Measurements from ENCODE around the gene ELL.
A peak's percentile ranks its signal among the peaks of the same experiment; 100 is the strongest.
"Not testable (repeated sequence)": the region's sequence is repeated elsewhere in the genome, so short reads cannot be mapped to it uniquely, and the experiment has no call there.

ELL gene

GRCh38 chr19:18521692-18522123 is at the start of gene ELL:
Gene ELL (minus strand): TSS chr19:18522070. CDS start chr19:18522055, 15 bp downstream.
- ATAC-seq = peak; percentile 0 to 4

- no peak for ATAC-seq
These were observed 46.5 kb upstream of the ELL start for GRCh38 chr19:18568367-18568766.

DNA sequence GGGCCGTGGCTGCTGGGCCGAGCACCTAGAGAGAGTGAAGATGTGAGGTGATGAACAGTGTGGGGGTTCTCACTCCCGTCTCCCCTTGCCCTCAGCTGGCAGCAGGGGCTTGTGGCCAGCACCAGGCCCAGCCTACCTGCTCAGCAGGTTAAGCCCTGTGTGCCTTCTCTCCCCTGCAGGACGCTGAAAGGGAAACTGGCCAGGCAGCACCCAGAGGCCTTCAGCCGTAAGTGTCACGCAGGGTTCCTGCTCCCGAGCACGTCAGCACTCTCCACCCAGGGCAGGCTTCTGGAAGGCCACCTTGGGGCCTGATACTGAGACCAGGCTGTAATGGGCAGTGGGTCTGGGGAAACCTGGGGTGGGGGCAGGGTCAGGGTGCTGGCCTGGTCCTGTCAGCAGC is 45.1 kb upstream of the ELL start:
- no peak for ATAC-seq

DNA sequence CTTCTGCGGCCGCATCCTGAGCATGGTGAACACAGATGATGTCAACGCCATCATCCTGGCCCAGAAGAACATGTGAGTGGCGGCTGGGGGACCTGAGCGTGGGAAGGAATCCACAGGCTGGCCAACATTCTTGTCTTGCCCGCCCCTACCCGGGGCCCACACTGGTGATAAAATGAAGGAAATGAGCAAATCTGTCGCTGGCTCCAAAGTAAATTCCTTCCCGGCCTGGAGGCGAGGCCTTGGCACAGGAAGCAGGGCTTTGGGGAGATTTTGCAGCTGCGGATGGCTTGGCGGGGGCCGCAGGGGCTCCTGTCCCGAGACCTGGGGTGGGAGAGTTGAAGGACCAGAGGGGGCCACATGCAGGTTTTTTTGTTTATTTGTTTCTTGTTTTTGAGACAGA is 40.2 kb upstream of the ELL start:
- no peak for ATAC-seq

DNA sequence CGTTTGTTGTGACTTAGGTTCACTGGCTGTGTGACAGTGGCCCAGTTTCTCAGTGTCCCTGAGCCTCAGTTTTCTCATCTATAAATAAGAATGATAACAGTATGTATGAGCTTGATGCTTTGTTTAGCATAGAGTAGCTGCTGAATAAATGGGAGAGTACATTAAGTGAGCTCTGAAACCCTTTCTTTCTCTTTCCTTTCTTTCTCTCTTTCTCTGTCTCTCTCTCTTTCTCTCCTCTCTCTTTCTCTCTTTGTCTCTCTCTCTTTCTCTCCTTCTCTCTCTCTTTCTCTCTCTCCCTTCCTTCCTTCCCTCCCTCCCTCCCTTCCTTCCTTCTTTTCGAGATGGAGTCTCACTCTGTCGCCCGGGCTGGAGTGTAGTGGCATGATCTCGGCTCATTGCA is 37.8 kb upstream of the ELL start:
- ATAC-seq = no peak

DNA sequence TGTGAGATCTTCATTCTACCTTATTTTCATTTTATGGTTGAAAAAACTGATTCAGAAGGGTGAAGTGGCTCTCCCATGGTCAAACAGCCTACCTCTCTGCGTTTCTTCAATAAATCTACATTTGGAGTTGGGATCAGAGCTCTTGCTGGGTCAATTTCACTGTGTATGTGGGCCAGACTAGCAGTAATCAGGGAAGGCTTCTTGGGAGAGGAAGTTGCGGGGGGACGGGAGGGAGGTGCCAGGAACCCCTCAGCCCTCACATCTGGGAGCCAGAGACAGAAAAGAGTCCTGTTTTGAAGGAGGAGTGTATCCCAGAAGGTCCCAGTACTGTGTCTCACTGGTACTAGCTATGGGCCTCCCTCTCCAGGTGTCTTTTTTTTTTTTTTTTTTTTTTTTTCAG is 36.7 kb upstream of the ELL start:
- no peak for ATAC-seq

- no peak for ATAC-seq
These were observed 36.3 kb upstream of the ELL start for GRCh38 chr19:18558202-18558555.

DNA sequence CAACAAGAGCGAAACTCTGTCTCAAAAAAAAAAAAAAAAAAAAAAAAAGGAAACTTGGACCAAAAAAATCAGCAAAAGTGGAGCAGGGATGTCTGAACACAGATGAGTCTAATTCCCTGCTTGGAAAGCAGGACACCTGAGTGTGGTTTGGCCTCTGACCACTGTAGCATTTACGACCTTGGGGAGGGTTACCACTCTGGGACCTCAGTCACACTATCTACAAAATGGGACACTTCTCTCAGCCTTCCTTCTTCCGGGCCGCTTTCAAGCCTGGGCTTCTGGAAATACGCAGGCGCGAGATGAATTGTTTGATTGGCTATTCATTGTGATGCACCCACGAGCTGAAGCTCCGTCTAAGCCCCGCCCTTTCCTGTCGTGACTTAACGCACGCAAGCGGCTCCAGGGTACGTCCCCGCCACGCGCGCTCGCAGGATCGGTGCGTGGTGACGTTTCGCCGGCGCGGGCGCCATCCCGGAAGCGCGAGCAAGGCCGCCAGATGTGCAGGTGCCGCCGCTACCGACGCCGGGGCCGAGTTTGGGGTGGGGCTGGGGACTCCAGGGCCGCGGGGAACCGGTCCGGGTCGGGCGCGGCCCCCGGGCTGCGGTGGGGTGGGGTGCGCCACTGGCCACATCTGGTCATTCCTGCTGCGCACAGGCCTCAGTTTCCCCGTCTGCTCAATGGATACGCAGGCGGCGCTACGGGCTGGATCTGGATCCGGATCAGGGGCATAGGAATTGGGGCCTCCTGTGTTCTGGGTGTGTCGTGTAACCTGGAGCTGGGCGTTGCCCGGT is 35.7 kb upstream of the ELL start, which contains the start of gene KXD1:
TSS of gene KXD1 (plus strand) at position 460 of the 791 bp plus-strand sequence. CDS start 4,187 bp downstream, outside the sequence.
- ATAC-seq = peak; percentile 99

GRCh38 chr19:18551631-18552030 is 29.8 kb upstream of the ELL start:
- no peak for ATAC-seq

DNA sequence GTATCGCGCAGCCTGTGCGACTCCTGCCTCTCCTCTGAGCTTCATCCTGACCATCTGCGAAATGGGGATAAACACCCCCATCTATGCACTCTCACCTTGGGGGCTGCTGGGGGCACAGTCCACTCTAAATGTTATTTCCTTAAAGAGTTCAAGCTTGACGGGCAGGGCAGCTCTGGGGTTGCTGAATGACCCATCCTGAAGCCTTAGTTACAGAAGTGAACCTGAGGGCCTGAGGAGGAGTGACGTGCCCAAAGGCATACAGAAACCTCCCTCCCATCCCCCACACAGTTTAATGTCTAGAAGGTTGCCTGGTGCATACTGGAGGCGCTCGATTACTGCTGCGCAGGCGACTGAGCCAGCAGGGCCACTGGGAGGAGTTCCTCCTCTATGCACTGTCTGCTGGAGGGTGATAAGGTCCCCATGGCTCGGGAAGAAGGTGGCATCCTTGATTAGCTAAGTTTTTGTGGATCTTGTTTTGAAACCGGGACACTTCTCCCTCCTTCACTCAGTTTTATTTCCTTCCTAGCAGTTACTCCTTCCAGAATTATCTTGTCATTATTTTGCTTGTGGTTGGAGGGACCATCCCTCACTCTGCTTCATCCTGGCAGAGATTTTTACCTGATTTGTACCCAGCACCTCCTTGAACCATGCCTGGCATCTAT is 22.1 kb upstream of the ELL start:
- ATAC-seq = peak; percentile 77 to 78

DNA sequence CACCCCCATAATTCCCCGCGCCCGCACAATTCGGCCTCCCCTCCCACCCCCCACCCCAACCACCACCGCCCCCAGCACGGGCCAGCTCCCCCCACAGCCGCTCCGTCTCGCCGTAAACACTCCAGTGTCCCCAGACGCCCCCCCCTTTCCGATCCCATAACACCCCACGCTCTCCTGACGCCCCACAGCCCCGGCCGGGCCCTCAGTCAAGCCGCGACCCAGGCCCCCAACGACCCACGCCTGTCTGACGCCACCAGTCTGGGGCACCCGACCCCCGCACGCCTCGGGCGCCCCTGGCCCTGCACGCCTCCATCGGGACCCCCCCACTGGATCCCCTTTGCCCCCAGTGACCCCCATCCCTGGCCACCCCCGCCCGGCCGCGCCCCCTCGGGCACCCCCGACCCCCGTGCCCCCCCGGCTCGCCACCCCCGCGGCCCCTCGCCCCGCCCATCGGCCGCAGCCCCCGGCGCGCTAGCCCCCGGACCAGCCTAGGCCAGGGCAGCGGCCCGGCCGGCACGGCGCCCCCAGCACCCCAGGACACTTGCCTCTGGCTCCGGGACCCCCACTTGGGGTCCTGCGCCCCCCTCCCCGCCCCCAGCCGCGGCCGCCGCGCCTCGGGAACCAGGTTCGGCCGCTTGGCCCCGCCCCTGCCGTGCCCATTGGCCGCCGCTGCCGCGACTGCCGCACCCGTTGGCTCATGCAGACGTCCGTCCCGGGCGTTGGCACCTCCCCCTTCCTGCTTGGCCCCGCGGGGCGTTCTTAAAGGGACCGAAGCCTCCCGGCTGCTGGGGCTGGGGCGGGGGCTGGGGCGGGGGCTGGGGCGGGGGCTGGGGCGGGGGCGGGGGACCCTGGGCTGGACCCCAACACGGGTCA is 21.3 kb upstream of the ELL start, which contains the start of gene FKBP8:
TSS of gene FKBP8 (minus strand) at position 633 of the 873 bp plus-strand sequence. CDS start 1,603 bp downstream, outside the sequence.
- peak; percentile 95 to 97 for ATAC-seq

DNA sequence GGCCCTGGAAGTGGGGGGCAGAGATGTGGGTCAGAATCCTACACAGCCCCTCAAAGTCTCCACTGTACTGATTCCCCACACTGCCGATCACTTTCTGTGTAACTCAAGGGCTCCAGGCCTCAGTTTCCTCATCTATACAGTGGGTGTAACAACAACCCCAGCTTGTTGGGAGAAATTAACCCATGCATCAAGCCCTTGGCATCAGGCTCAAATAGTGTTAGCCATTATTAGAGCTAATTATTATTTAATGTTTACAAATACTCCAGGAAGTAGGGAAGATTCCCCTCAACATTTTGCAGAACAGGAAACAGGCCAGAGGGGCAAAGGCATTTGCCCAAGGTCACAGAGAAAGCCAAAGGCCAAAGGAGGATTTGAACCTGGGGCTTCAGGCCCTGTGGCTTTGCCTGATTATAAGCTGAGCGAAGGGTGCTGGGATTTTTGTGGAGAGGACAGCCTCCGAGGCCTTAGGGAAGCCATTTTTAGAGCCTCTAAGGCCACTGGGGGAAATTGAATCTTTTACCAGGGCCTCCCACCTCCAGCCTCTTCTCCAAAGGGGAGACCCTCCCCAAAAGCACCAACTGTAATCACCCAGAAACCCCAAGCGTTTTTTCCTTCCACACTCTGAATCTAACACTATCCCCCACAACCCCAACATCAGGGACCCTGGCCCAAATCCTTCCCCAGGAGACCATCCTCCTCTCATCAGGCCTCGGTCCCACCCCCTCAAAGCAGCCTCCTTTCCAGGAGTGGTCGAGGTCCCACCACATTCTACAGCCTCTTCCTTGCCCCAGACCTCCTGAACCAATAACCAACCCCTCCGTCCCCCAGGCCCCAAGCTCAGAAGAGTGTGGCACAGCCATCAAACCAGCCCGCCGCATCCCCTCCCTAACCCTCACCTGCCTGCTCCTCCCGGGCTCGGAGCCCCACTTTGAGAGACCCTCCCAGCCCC is 20.4 kb upstream of the ELL start:
- no peak for ATAC-seq

GRCh38 chr19:18541258-18541991 is 19.6 kb upstream of the ELL start:
- ATAC-seq = peak; percentile 33 to 46

GRCh38 chr19:18540200-18540599 is 18.3 kb upstream of the ELL start:
- not testable (repeated sequence) for ATAC-seq

DNA sequence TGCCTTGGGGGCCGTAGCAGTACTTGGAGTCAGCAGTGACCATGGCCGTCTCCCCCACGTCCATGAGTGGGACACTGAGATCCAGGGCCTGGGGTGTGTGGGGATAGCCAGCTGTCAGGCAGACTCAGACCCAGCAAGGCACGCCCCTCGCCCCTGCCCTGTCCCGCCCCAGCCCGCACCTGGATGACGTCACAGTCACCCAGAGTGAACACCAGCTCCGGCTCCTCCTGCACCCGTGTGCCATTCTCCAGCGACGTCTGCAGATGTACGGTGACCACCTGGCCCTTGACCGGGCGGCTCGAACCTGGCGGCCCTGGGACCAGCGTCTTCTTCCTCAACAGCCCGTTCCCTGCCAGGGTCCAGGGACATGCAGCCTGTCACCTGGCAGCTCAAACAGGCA is 17.5 kb upstream of the ELL start:
- no peak for ATAC-seq

GRCh38 chr19:18538115-18538514 is 16.2 kb upstream of the ELL start:
- no peak for ATAC-seq

- ATAC-seq = no peak
These were observed 15.6 kb upstream of the ELL start for GRCh38 chr19:18537431-18537830.

GRCh38 chr19:18536475-18536874 is 14.6 kb upstream of the ELL start:
- no peak for ATAC-seq

DNA sequence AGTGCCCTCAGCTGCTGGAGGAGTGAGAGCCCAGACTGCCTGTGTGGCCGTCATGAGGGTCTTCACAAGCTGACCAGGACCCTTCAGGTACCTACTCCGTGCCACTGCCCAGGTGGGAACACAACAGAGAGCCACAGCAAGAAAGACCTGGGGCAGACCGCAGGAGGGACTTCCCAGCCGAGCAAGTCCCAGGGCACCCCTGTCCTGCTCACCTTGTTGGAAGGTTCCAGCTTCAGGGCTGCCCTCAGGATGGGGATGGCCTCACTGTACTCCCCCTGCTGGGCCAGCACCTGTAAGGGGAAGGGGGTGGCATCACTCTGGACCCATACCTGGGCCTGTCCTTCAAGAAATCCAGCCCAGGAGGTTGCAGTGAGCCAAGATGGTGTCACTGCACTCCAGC is 11.2 kb upstream of the ELL start:
- ATAC-seq = no peak

- no peak for ATAC-seq
These were observed 10.5 kb upstream of the ELL start for GRCh38 chr19:18532168-18532890.

Data from activated CD4-positive, CD25-positive, alpha-beta regulatory T cell treated with anti-CD3 and anti-CD28 coated beads, Interleukin-2, amount 50 U/mL, for 24 hours (primary cell).